ENCODE data around the gene TUNAR.
"Not testable (repeated sequence)": the region's sequence is repeated elsewhere in the genome, so short reads cannot be mapped to it uniquely, and the experiment has no call there.

DNA sequence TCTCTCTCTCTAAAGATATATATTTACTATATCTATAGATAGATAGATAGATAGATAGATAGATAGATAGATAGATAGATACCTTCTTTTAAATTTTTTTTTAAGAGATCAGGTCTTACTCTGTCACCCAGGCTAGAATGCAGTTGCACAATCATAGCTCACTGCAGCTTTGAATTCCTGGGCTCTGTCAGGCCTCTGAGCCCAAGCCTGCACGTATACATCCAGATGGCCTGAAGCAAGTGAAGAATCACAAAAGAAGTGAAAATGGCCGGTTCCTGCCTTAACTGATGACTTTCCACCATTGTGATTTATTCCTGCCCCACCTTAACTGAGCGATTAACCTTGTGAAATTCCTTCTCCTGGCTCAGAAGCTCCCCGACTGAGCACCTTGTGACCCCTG is 91.4 kb downstream of the TUNAR start:
- not testable (repeated sequence) for TF ChIP-seq TCF7L2 (IDR thresholded peaks at IDR 0.05; ENCODE audit: low read depth, low read length); POLR2AphosphoS5 (IDR thresholded peaks at IDR 0.05; ENCODE audit: low read depth, low read length); SIN3A (IDR thresholded peaks at IDR 0.05; ENCODE audit: borderline replicate concordance, insufficient read depth, low read depth, low read length); REST (IDR thresholded peaks at IDR 0.05; ENCODE audit: insufficient read depth in 1 of 2, low read depth in 2 of 2, low read length in 1 of 2)
- TF ChIP-seq, protein P1, sequence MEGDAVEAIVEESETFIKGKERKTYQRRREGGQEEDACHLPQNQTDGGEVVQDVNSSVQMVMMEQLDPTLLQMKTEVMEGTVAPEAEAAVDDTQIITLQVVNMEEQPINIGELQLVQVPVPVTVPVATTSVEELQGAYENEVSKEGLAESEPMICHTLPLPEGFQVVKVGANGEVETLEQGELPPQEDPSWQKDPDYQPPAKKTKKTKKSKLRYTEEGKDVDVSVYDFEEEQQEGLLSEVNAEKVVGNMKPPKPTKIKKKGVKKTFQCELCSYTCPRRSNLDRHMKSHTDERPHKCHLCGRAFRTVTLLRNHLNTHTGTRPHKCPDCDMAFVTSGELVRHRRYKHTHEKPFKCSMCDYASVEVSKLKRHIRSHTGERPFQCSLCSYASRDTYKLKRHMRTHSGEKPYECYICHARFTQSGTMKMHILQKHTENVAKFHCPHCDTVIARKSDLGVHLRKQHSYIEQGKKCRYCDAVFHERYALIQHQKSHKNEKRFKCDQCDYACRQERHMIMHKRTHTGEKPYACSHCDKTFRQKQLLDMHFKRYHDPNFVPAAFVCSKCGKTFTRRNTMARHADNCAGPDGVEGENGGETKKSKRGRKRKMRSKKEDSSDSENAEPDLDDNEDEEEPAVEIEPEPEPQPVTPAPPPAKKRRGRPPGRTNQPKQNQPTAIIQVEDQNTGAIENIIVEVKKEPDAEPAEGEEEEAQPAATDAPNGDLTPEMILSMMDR (IDR thresholded peaks at IDR 0.05) = not testable (repeated sequence)
